T47D (cell line): Measurements from ENCODE around the gene CYP4F2.
"Not testable (repeated sequence)": the region's sequence is repeated elsewhere in the genome, so short reads cannot be mapped to it uniquely, and the experiment has no call there.

Source experiments
- DNase-seq, 2 experiments: peaks; one replicate each; pipeline versions ENCODE4 v3.0.0 to v3.0.0-alpha.2; 2011 to 2012; ENCODE audit warnings: low read depth in 1 of 2, low spot score in 1 of 2
- JUND ChIP-seq: IDR thresholded peaks from 2 replicates; pipeline ENCODE4 v1.6.1; 2012; ENCODE audit warnings: low read depth
- in situ Hi-C: cut with HindIII; loops from 2 replicates; pipeline ENCODE4 v1.10.0; 2016; ENCODE audit warnings: low sequenced_read_pairs, low pct_unique_long_range_greater_than_20kb

CYP4F2 gene

DNA sequence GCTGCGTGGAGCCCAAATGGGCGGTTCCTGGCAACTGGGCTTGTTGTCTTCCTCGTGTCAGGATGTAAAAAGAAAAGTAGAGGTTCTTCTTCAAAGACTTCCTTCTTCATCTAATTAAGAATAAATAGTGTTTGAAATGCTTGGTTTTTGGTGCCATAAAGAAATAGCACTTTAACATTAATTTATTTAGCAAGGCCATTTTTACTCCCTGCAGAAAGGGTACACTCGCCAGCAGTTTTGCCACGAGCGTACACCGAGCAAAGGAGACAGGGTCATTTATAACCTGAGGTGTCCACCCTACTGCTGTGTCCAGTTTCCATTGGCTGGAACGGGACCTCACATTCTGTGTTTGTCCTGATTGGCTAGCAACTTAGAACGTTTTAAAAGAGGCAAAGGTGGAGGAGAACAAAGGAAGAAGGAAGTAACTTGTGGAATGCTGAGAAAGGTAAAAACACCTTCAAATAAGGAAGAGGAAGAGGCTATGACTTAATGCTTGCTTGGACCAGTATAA, 60.6 kb downstream of the CYP4F2 start:
- peak in 1 of 2 experiments; percentile 94 for DNase-seq
- in situ Hi-C loops = no loop called here
- no peak for TF ChIP-seq JUND

DNA sequence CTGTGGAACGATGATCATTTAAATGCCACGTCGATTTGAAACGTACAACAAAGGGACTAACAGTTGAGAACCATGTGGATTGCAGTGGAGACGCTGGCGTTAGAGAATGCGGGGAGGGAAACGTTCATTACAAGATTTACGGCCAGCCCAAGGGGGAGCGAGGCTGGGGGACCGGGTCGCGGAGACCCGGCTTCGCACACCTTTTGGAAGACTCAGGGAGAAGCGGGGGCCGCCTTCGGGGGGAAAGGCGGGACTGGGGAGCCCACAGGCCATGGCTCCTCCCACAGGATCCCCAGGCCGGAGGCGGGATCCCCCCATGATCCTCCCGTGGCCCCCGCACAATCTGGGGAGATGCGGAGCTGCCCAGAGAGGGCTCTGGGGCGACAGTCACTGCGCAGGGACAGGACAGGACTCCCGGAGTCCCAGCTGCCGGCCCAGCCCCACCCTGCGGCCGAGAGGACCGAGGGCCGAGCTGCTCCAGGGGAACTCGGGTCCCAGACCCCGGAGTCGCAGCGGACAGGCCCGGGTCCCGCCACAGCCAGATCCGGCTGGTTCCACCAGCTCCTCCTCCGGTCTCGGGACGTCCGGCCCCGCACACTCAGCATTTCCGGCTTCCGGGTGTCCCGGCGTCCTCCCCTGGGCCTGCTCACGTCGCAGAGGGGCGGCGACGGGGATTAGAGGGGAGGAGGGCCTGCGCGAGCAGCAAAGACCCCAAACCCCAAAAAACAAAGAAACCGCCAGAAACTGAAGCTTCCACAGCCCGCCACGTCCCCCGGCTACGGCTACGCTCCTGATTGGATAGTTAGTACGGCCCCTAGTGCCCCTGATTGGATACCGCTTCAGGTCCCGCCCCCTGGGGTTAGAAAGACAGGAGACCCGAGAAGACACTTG, 61.3 kb downstream of the CYP4F2 start:
- in situ Hi-C loops = no loop called here
- peak; percentile 70 to 97 for DNase-seq
- TF ChIP-seq JUND = no peak

DNA sequence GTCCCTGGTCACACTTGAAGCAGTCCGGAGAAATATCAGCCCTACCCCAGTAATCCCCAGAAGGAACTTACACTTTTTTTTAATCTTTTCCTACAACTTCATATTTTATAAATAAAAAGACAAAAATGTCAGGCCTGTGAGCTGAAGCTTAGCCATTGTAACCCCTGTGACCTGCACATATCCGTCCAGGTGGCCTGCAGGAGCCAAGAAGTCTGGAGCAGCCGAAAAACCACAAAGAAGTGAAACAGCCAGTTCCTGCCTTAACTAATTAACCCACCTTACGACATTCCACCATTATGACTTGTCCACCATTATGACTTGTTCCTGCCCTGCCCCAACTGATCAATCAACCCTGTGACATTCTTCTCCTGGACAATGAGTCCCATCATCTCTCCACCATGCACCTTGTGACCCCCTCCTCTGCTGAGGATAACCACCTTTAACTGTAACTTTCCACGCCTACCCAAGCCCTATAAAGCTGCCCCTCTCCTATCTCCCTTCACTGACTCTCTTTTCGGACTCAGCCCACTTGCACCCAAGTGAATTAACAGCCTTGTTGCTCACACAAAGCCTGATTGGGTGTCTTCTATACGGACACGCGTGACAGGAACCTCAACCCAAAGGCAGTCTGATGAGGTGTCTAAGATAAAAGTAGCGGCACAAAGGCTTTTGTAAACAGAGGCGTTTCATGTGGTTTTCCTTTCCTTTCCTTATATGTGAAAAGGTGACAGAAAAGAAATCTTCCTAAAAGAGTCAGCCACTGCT, 62.1 kb downstream of the CYP4F2 start:
- peak in 1 of 2 experiments; percentile 15 for DNase-seq
- in situ Hi-C loops = not testable (repeated sequence)

DNA sequence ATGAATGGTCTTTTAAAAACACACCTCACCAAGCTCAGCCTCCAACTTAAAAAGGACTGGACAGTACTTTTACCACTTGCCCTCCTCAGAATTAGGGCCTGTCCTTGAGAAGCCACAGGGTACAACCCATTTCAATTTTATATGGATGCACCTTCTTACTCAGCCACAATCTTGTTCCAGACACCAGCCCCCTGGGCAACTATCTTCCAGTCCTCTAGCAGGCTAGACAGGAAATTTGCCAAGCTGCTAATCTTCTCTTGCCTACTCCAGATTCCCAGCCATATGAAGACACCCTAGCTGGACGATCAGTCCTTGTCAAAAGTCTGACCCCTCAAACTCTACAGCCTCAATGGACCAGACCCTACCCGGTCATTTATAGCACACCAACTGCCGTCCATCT, 63.6 kb downstream of the CYP4F2 start:
- in situ Hi-C loops, DNase-seq: not testable (repeated sequence)

DNA sequence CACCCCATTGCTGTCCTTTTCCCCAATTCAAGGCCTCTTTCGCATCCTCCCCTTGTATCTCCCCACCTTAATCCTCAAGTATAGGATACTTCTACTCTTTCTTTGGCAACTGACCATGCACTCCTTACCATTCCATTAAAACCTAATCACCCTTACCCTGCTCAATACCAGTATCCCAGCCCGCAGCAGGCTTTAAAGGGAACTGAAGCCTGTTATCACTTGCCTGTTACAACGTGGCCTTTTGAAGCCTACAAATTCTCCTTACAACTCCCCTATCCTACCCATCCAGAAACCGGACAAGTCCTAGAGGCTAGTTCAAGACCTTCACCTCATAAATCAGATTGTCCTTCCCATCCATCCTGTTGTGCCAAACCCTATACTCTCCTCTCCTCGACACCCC, 66.2 kb downstream of the CYP4F2 start:
- TF ChIP-seq JUND = no peak
- in situ Hi-C loops = no loop called here

DNA sequence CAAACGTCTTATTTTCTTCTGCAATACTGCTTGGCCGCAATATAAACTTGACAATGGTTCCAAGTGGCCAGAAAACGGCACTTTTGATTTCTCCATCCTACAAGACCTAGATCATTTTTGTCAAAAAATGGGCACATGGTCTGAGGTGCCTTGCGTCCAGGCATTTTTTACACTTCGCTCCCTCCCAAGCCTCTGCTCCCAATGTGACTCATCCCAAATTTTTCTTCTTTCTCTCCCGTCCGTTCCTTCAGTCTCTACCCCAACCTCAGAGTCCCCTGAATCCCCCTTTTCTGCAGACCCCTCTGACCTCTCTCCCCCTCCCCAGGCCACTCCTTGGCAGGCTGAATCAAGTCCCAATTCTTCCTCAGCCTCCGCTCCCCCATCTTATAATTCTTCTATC, 68.1 kb downstream of the CYP4F2 start:
- TF ChIP-seq JUND = no peak
- in situ Hi-C loops = no loop called here
- no peak for DNase-seq

More for the DNA sequence above, 66.2 kb downstream of the CYP4F2 start:
- no peak for DNase-seq

DNA sequence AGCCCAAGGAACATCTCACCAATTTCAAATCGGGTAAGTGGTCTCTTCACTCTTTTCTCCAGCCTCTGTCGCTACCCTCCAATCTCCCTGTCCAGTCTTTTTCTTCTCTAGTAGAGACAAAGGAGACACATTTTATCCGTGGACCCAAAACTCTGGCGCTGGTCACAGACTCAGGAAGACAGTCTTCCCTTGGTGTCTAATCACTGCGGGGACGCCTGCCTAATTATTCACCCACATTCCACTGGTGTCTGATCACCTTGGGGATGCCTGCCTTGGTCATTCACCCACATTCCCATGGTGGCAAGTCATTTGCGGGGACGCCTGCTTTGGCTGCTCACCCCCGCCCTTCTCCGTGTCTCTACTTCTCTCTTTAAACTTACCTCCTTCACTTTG, 68.6 kb downstream of the CYP4F2 start:
- no peak for DNase-seq
- in situ Hi-C loops = no loop called here
- no peak for TF ChIP-seq JUND

DNA sequence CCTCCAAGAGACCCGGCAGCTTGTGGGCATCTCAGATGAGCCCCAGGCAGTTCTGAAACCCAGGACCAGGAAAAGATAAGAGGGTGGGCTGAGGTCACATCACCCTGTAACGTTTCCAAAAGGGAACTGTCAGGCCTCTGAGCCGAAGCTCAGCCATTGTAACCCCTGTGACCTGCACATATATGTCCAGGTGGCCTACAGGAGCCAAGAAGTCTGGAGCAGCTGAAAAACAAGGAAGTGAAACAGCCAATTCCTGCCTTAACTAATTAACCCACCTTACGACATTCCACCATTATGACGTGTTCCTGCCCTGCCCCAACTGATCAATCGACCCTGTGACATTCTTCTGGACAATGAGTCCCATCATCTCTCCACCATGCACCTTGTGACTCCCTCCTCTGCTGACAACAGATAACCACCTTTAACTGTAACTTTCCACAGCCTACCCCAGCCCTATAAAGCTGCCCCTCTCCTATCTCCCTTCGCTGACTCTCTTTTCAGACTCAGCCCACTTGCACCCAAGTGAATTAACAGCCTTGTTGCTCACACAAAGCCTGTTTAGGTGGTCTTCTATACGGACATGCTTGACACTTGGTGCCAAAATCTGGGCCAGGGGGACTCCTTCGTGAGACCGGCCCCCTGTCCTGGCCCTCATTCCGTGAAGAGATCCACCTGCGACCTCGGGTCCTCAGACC, 69.1 kb downstream of the CYP4F2 start:
- in situ Hi-C loops = not testable (repeated sequence)

DNA sequence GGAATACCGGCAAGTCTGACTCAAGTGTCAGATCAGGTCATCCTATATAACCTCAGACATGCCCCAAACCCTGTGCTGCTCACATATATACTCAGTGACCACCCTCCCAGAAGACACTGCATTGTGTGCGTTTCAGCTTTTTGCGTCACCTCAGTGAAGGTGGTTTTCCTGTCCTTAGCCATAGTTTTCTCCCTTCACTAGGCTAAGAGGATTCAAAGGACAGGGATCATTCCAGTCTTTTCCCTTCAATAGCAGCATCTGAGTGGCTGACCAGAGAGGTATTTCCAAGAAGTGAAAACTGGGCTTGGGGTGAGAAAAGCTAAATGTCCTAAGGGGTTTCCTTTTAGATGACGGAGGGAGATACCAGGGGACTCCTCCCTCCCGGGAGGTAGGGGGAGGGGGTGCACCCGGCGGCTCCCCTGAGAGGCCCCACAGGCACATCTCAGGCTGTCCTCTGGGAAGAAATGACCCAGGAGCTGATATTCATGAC, 69.7 kb downstream of the CYP4F2 start:
- in situ Hi-C loops = no loop called here
- peak in 1 of 2 experiments; percentile 51 for DNase-seq
- no peak for TF ChIP-seq JUND

More for the DNA sequence above, 69.1 kb downstream of the CYP4F2 start:
- DNase-seq = peak in 1 of 2 experiments; percentile 38
